Measurements from ENCODE around the gene ROBO1.

The ROBO1 gene

DNA sequence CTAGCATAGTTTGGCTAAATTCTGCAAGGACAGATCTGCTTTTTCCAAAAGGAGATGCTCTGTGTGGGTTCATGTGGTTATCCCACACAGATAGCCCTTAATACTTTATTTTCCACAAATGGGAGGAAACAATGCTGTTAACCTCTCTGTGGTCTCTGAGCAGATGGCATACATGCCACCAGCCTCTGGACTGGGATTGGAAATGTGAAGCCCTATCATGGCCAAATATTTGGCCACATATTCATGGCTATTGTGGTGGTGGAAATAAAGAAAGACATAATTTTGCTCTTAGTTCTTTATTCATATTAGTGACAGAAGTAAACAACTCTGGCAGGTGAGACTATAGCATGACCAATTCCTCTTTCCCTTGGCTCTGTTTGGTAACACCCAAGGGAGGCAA, 726.2 kb downstream of the ROBO1 start:
- DNase-seq, result no peak

DNA sequence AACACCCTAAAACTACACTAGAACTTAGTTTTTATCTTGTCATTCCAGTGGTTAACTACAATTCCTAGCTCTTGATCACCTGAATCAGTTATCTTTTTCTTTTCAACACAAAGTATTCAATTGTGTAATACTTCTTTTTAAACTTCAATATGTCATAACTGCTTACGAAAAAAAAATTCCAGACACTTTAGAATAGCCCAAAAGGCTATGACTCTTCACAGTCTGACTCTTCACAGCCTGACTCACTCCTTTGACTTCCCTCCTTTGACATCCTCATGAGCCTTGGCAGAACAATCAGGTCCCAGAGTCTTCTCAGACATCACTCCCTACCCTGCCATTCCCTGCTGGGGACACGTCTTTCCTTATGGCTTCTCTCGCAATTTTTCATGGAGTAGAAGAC, 727.1 kb downstream of the ROBO1 start:
- no peak for DNase-seq

DNA sequence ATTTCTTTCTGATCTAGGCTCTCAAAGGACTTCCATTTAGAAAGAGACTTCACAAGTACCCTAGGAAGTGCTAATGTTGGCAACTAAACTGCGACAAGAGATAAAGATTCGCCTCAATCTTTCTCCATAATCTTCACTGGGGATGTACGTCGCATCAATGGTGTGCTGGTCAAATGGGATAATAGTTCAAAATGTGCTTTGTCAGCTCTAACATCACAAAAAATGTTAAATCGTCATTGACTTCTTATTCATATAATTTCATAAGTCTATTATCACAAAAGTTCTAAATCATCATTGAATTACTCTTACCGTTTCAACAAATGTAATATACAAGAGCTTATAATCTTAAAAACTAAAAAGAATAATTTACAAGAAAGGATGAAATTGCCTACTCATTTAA, 727.7 kb downstream of the ROBO1 start:
- DNase-seq, result no peak

DNA sequence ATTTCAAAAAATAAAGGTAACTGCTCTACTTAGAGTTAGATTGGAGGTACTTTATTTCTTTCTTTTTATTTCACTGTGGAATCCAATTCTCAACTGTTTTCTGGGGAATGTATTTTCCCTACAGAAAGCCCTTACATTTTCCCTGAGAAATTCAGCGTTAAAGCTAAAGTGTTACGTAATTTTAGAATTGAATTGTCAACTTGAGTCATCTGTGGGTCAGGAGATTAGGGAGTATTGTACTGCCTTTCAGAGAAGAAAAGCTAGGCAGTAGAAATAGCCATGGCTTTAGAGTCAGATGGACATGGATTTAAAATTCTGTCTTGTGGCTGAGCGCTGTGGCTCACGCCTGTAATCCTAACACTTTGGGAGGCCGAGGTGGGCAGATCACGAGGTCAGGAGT, 728.6 kb downstream of the ROBO1 start:
- DNase-seq, result no peak

DNA sequence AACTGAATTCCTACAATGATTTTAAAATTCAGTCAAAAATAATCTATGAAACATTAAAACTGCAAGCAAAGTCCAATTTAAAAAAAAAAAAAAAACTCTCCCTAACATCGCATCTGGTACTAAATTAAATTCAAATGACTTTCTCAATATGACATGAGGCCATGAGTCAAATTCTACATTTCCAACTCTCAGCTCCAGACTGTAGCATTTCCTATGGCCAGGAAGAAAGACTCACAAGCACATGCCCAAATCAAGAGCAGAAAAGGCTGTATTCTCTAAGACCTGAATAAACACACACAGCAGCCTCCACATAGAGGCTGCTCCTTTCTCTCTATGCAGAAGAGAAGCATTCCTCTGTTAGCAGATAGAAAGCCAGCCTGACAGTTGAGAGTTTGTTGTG, 729.2 kb downstream of the ROBO1 start:
- no peak for DNase-seq

DNA sequence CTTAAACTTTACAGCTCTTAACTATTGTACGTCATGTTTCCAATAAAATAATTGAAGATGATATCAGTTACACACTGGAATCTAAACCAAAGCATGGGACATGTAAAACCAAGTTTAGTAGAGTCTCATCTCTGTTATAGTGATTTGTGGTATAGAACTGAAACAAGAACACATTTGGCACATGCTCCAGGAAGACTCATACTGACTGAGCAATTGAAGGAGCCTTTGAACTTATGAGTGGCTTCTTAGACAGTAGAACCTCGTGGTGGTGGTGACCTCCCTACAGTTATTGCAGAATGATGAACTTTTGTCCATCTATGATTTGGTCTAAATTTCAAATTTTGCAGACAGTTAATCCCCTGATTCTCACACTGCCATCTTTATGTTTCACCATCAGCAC, 729.7 kb downstream of the ROBO1 start:
- DNase-seq, result no peak

DNA sequence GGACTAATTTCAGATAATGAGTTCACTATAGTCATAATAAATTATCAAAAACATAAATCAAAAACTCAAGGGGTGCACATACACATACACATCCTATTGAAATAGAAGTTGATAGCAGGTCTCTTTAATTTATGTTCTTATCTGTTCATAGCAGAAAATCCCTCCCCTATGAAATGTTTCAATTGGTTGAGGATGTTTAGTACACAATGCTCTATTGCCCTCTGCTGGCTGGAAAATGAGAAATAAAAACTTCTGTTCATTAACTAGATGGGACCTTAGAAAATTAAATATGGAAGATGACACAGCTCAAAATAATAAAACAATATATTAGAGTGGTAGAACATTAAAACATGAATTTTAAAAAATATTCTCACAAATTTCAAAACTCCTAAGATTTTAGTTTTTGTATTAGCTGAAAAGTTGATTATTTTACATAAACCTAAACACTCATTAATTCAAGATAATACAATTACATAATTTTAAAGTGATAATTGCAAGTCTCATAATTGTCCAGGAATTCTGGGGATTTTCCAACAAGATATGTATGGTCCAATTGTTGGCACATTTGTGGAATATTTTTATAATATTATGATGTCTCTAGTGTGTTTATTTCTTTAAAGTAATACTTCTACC, 735.0 kb downstream of the ROBO1 start:
- no peak for DNase-seq

DNA sequence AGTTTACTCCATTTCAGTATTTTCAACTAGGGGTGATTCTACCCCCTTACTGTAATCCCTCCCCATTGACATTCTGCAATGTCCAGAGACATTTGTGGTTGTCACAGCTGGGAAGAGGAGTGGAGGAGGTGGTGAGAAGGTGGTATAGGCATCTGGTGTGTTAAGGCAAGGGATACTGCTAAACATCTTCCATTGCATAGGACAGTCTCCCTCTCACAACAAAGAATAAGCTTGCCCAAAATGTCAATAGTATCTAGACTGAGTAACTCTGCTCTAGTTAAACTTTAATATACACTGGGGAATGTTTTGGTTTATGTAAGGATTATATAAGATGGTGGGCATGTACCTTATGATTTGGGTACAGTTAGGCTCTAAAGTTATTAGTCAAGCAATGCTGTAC, 737.6 kb downstream of the ROBO1 start:
- DNase-seq, result no peak

DNA sequence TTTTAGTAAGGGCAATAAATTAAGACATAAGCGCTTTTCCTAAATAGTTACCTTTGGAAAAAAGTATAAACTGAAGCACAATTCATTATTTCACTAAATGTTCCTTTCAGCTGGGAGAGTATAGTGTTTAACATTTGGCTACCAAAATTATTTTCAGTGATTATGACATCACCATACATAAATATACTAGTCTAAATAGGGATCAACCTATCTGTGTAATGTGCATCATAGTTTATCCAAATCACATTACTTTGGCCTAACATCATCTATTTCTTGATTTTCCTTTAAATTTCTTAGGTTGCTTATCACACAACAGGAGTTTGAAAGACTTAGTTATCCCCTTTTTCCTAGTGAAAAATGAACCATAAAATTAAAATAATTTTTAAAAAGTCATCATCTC, 738.9 kb downstream of the ROBO1 start:
- no peak for DNase-seq

DNA sequence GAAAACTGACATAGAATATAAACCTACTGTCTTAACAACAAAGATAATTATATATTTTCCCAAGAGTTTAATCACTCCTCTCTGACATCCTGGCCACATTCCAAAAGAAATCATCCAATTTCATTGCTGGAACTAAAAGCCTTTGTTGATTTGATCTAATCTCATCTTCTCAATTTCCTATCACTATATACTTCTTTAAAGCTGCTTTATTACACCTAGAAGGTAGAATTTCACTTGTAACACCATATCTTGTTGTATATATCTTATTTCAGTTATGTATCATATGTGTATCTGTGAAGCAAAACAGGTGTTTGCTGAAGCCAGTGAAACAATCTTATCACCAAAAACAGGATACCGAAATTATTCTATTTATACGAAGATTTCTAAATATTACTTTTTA, 740.2 kb downstream of the ROBO1 start:
- no peak for DNase-seq

DNA sequence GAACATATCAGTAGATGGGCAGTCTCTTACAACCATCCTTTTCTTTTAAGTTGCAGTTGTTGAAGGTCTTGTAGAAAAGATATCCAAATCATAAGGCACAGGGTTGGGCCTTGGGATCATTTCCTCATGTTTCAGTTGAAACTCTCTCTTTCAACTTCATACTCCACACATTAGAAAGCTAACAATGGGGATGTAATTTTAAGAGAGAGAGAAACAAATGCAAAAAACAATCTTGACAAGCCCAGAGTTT, 747.9 kb downstream of the ROBO1 start:
- no peak for DNase-seq

DNA sequence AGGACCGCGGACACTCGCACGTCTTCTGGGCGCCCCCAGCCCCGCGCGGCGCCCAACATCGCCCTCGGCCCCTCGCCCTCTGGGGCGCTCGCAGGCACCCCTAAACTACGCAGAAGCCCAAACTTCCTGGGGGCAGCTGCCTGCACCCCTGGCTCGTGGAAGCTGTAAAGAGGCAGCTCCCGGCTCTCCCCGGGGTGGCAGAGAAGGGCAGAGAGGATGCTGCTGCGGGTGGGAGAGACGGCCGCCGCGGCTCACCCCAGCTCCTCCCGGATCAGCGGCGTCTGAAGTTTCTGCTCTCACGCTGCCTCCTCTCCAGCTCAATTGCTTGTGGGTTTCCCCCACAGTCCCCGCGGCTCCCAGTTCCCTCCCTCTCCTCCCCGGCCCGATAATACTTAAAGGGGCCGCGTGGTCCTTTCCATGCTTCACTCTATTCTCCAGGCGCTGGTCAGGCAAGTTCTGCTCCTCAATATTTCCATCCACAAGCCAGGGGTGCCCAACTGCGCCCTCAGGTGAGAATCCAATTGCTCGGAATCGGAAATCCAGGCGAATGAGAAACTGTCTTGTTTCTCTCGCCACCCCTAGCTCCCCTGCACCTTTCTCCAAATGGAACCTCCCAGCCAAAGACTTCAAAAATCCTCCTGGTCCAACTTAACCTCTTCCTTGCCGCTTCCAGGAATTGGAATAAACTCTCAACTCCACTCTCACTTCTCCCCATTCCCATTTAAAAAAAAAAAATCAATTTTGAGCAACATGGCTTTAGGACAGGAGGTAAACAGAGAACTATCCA, 748.5 kb downstream of the ROBO1 start:
- peak; percentile 79 for DNase-seq

DNA sequence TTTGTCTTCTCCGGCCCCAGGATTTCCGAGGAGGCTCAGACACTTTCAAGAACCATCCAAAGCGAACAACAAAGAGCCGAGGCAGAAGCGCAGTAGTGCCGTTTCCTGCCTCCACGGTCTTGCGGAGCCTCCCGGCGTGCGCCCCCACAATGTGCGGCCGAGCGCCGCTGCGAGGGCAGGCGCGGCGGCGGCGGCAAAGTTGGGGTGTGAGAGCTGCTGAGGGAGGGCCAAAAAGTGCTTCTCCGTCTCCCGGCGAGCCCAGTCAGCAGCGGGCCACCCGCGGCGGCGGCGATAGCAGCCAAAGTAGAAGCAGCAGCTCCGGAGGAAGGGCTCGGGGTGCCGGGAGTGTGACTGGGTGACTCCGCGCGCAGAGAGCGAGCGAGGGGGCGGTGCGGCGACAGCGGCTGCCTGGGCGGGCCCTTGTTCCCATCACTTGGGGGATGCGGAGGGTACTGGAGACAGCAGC, 749.1 kb downstream of the ROBO1 start:
- DNase-seq, result peak; percentile 55

DNA sequence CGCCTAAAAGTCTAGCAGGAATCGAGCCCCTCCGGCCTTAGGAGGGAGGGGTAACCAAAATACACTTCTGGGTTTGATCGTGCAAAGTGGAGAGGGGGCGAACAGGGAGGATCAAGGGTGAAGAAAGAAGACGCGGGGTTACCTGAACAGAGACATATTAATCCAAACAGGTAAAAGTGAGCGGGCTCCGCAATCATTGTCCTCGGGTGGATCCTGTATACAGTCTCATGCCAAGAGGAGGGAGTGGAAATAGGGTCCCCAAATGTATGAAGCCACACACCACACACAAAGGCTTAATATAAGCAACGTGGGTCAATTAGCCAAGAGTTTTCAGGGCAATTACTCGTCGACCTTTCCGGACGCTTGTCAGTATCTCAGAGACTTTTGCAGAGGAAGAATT, 749.5 kb downstream of the ROBO1 start:
- DNase-seq, result no peak

DNA sequence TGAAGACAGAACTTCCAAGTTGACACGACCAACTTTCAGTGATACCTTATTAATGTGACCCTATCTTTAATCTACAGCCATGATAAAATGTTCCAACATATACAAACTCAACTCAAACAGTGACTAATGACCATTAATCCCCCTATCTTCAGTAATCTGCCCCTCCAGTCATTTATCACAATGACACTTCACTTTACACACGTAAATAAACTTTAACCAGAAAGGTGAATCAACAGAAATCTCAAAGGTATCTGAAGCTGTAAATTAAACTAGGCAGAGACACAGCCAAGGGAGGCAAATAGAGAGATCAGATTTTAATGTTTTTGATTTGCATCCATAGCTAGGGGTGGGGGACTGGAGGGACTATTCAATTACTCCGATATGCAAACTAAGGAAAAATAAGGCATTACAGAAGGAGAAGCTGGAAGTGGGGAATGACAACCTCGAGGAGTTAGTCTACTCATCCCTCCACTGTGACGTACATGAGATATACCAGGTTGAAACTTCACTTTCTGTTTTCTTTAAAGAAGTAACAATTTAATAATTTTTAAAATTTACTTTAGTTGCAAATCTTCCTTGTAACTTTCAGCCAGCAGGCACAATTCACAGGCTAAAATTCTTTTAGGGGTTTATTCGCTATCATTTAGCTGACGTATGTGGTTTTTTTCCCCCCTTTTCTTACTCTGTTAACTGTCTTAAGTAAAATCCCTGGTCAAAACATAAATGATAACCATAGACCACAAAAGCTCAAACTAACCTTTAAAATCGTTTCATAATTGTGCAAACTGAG, 751.0 kb downstream of the ROBO1 start:
- DNase-seq, result no peak

DNA sequence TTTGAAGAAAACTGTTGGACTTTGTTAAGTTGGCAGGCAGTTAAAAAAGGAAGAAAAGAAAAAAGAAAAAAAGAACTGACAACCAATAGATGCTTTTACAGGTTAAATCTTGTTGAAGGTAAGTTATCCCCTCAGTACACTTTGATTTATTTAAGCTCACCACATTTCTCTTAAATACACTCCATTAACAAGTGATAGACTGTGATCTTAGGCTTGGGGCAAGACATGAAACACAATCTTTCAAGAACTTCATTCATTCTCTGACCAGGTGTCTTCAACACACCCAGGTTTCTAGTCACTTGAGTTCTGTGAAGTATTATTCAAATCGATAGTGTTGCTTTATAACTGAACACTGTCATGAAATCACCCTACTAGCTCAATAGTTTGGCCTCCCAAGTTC, 751.9 kb downstream of the ROBO1 start:
- no peak for DNase-seq

DNA sequence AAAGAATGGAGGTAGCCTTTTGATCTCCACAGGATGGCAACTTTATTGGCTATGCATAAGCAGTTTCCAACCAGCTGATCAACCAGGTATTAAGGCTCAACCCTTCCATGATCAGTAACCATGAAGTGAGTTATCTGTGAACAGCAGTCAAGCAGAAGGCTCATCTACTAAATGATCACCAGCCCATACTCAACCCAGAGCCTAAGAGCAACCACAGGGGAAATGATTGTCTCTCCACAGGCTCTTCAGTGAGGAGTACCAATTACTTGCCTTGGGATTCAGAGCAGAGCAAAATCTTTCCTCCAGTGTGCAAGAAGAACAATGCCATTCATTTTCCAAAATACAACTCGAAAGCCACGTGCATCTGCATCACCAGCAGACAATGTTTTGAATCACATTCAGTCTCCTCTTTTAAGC, 754.8 kb downstream of the ROBO1 start:
- no peak for DNase-seq

DNA sequence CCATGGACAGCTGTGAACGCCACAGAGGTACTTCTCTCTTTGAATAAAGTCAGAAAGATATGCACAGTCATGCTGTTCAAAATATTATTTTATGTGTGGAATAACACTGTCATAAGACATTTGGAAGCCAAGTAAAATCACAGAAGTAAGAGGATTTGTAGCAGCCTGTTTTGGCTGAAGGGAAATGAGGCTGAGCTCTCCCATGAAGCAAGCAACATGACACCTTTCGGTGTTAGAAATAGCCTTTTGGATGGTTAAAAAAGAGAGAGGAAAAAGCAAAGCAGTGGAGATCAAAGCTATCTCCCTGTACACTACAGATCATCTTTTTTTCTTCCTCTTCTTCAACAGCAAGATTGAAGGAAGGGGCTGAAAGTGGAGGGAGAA, 755.3 kb downstream of the ROBO1 start:
- no peak for DNase-seq

DNA sequence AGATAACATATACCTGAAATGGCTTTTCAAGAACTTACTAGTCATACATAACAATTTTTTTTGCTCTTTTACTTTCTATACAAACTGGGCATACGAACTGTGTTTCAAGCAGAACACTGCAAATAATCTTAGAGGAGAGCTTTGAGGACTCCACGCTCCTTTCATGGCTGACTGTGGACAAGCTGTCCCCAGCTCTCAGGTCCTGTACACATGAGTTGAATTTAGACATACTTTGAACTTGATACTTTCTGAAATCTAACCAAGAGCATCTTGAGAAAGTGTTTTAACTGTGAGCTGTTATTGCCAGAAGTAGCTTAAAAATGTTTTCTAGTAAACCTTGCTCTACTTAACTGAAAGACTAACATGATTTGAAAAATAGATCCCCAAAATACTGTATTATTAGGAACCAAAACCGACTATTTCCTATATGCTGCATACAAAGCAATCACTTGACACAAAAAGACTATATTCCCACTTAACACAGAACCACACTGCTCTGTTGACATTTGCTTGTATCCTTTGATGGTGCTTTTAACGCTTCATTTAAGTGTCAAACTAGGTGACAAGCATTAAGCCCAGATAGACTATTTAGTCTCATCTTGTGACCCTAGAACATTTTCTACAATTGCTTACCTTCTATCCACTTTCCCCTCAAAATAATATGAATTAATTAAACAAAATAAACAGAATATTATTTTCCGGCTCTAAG, 755.8 kb downstream of the ROBO1 start:
- DNase-seq, result no peak

DNA sequence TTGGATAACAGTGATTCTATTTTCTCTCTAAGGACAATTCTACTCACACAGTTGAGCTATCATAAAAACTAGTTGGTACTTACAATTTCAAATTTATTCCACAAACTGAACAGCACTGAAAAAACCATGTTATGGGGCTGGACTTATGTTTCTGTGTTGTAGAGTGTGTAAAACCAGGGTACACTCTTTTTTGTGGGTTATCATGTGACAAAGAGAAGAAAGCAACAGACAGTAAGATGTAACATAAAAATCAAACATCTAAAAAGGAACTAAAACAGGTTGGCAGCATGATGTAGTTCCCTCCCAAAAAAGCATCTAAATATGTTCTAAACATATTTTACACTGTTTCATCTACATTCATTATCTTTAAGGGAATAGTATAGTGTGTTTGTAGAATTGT, 757.9 kb downstream of the ROBO1 start:
- no peak for DNase-seq

DNA sequence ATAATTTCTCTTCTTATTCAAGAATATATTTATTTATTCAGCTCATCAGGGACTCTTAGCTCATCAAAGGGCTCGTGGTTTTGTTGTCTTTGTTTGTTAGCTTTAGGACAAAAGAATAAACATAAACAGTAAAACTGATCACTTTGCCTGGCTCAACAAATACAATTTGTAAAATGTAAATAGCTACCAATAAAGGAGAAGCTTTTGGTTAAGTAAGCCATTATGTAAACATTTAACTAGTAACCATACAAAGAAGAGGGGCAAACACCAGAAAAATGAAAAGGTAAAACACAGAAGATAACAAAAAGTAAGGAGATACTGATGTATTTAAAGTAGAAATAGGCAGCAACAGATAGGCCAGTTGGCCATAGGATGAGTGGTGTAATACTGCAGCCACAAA, 761.7 kb downstream of the ROBO1 start:
- no peak for DNase-seq

DNA sequence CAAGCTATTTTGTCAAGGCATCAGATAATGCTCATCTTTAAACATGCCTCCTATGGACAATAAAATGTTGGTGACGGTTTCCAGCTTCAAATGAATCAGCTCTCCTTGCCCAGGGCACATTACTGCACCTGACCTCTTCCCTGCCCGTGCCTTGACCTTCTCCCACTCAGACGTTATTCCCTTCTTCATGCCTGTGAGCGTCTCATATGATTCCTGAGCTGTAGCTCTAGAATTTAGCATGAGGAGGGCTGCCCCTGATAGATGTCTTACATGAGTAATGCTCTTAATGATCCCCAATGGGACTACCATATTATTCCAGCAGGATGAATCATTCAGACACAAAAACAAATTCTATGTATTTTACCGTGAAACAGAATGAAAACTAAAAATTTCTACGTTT, 762.7 kb downstream of the ROBO1 start:
- no peak for DNase-seq

DNA sequence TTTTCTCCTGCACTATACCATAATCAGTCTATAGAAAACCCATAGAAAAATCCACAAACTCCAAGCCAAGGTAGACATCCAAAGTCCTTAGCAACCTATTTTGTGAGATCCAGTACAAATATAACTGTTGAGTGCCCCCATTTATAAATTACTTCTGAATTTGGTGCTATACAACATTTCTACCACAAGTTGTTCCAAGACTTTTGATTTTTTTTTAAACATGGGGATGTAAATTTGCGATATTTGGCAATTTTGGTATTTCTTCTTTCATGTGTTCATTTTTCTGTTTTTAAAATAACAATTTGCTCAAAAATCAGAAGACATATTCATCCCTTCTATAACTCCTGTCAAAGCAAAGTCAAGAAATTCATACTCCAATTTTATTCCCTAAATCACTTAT, 763.8 kb downstream of the ROBO1 start:
- DNase-seq, result no peak
